GM23338 (cell line): ENCODE results near the gene DGKB. TPM values are rescaled to one million over a fixed set of nuclear protein-coding genes. Genes with fewer than 3 reads are reported as not detected.

Experiments used
- ATAC-seq: fragments of 200-7000 bp; cut with Tn5 transposase; 3 replicates; pipeline ENCODE4 v1.9.1; 2020
- DNase-seq: peaks from one replicate; pipeline ENCODE4 v3.0.0-alpha.2; 2015; ENCODE audit warnings: low spot score
- H2AFZ ChIP-seq: fragments of 200-600 bp; sonication (generic); 2 replicates; pipeline ENCODE4 v1.8.0; 2016; ENCODE audit warnings: antibody characterized with exemption, mild to moderate bottlenecking, moderate library complexity
- H3F3A ChIP-seq: fragments of 200-600 bp; sonication (generic); replicated peaks from 2 replicates; pipeline ENCODE4 v1.8.0; 2017; ENCODE audit warnings: antibody characterized with exemption, mixed run types, low read depth
- H3K27ac ChIP-seq: fragments of 200-600 bp; sonication (generic); 2 replicates; pipeline ENCODE4 v1.6.1; 2016; ENCODE audit warnings: low read depth
- H3K27me3 ChIP-seq: fragments of 200-600 bp; sonication (generic); 2 replicates; pipeline ENCODE4 v1.8.0; 2016; ENCODE audit warnings: mild to moderate bottlenecking, mixed run types, moderate library complexity; ENCODE audit not compliant: insufficient read depth
- H3K36me3 ChIP-seq: fragments of 200-600 bp; sonication (generic); 2 replicates; pipeline ENCODE4 v1.8.0; 2016; ENCODE audit warnings: mild to moderate bottlenecking; ENCODE audit not compliant: insufficient read depth
- H3K4me1 ChIP-seq: fragments of 200-600 bp; sonication (generic); 2 replicates; pipeline ENCODE4 v1.8.0; 2016; ENCODE audit warnings: mild to moderate bottlenecking, moderate library complexity; ENCODE audit not compliant: insufficient read depth
- H3K4me2 ChIP-seq: fragments of 200-600 bp; sonication (generic); 2 replicates; pipeline ENCODE4 v1.7.1; 2017; ENCODE audit warnings: mixed run types
- H3K4me3 ChIP-seq: fragments of 200-600 bp; sonication (generic); 2 replicates; pipeline ENCODE4 v1.6.1; 2016; ENCODE audit warnings: mixed run types
- H3K79me2 ChIP-seq: fragments of 200-600 bp; sonication (generic); replicated peaks from 2 replicates; pipeline ENCODE4 v1.8.0; 2017; ENCODE audit warnings: mild to moderate bottlenecking; ENCODE audit not compliant: insufficient read depth
- H3K9me2 ChIP-seq: fragments of 200-600 bp; sonication (generic); 2 replicates; pipeline ENCODE4 v1.8.0; 2017; ENCODE audit not compliant: insufficient read depth
- H4K20me1 ChIP-seq: fragments of 200-600 bp; sonication (generic); replicated peaks from 2 replicates; pipeline ENCODE4 v1.8.0; 2017; ENCODE audit warnings: mild to moderate bottlenecking; ENCODE audit not compliant: insufficient read depth
- H3K27ac Mint-ChIP-seq: 2 replicates; pipeline ENCODE4 v1.8.0; 2020; ENCODE audit warnings: inconsistent platforms, mild to moderate bottlenecking, moderate library complexity, mixed read lengths
- H3K27me3 Mint-ChIP-seq: 3 replicates; pipeline ENCODE4 v1.8.0; 2022; ENCODE audit warnings: low read depth, mild to moderate bottlenecking, moderate library complexity, mixed read lengths, inconsistent platforms; ENCODE audit not compliant: insufficient read depth, poor library complexity
- H3K36me3 Mint-ChIP-seq: 3 replicates; pipeline ENCODE4 v1.8.0; 2021; ENCODE audit warnings: low read depth, mild to moderate bottlenecking, inconsistent platforms, moderate library complexity, mixed read lengths
- H3K4me1 Mint-ChIP-seq: 3 replicates; pipeline ENCODE4 v1.8.0; 2020; ENCODE audit warnings: mild to moderate bottlenecking, inconsistent platforms, mixed read lengths
- H3K4me3 Mint-ChIP-seq: 3 replicates; pipeline ENCODE4 v1.8.0; 2021; ENCODE audit warnings: moderate library complexity, mild to moderate bottlenecking, inconsistent platforms, mixed read lengths
- H3K9me3 Mint-ChIP-seq: 3 replicates; pipeline ENCODE4 v1.8.0; 2020; ENCODE audit warnings: moderate library complexity, mild to moderate bottlenecking, inconsistent platforms, mixed read lengths
- EZH2phosphoT487 ChIP-seq: fragments of 200-600 bp; sonication (generic); IDR thresholded peaks from one replicate; pipeline ENCODE4 v1.8.1; 2018; ENCODE audit warnings: antibody characterized with exemption; ENCODE audit not compliant: unreplicated experiment
- JUNB ChIP-seq: IDR thresholded peaks from one replicate; pipeline ENCODE4 v1.6.1; 2016; ENCODE audit warnings: antibody characterized with exemption; ENCODE audit not compliant: unreplicated experiment
- NANOG ChIP-seq: IDR thresholded peaks from 2 replicates; pipeline ENCODE4 v1.6.1; 2016; ENCODE audit warnings: antibody characterized with exemption, borderline replicate concordance
- STAT1 ChIP-seq: IDR thresholded peaks from one replicate; pipeline ENCODE4 v1.6.1; 2016; ENCODE audit warnings: antibody characterized with exemption; ENCODE audit not compliant: unreplicated experiment
- polyA plus RNA-seq: library from polyadenylated mRNA; unstranded; fragments of >200 nt; fragmentation: Nextera tagmentation; extraction: Ambion mirVana; gene quantifications from 2 replicates; pipeline ENCODE4 v1.2.1, GENCODE V29; 2016
- total RNA-seq: library from RNA; depleted of rRNA; stranded (reverse); fragments of >200 nt; shearing (Covaris generic); gene quantifications from 2 replicates; pipeline ENCODE4 v1.2.3, GENCODE V29; 2014
- TF ChIP-seq, protein P1 (sequence below): IDR thresholded peaks from one replicate; pipeline ENCODE4 v1.6.1; 2018; ENCODE audit warnings: antibody characterized with exemption; ENCODE audit not compliant: unreplicated experiment
- TF ChIP-seq, protein P2 (sequence below): fragments of 250-450 bp; sonication (Bioruptor Pico); IDR thresholded peaks from 2 replicates; pipeline ENCODE4 v1.5.0; 2020; ENCODE audit warnings: mild to moderate bottlenecking, moderate library complexity

DGKB gene
- total and polyA plus RNA-seq, 2 experiments from 2014 or later, result 4.8 to 11.5 TPM

DNA sequence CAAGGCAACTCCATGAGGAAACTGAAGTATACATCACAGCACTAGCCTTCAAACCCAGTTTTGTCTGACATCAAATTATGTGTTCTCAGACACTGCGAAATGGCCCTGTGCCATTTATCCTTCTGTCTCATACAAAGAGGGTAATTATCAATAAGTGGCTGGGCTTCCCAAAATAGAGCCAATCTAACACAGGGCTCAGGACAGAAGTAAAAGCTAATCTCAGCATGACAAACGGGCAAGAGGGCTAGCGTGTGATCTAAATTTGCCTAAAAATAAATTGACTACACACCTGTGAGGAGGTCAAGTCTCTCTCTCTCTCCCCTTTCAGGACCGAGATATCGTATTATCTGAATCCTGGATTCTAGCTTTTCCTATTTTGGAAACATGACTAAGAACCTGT lies 67.2 kb downstream of the DGKB start (continued):
- TF ChIP-seq, protein P1, sequence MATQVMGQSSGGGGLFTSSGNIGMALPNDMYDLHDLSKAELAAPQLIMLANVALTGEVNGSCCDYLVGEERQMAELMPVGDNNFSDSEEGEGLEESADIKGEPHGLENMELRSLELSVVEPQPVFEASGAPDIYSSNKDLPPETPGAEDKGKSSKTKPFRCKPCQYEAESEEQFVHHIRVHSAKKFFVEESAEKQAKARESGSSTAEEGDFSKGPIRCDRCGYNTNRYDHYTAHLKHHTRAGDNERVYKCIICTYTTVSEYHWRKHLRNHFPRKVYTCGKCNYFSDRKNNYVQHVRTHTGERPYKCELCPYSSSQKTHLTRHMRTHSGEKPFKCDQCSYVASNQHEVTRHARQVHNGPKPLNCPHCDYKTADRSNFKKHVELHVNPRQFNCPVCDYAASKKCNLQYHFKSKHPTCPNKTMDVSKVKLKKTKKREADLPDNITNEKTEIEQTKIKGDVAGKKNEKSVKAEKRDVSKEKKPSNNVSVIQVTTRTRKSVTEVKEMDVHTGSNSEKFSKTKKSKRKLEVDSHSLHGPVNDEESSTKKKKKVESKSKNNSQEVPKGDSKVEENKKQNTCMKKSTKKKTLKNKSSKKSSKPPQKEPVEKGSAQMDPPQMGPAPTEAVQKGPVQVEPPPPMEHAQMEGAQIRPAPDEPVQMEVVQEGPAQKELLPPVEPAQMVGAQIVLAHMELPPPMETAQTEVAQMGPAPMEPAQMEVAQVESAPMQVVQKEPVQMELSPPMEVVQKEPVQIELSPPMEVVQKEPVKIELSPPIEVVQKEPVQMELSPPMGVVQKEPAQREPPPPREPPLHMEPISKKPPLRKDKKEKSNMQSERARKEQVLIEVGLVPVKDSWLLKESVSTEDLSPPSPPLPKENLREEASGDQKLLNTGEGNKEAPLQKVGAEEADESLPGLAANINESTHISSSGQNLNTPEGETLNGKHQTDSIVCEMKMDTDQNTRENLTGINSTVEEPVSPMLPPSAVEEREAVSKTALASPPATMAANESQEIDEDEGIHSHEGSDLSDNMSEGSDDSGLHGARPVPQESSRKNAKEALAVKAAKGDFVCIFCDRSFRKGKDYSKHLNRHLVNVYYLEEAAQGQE, result no peak
- TF ChIP-seq NANOG, result no peak
- TF ChIP-seq EZH2phosphoT487, result no peak
- TF ChIP-seq STAT1, result no peak
- TF ChIP-seq JUNB, result no peak

DNA sequence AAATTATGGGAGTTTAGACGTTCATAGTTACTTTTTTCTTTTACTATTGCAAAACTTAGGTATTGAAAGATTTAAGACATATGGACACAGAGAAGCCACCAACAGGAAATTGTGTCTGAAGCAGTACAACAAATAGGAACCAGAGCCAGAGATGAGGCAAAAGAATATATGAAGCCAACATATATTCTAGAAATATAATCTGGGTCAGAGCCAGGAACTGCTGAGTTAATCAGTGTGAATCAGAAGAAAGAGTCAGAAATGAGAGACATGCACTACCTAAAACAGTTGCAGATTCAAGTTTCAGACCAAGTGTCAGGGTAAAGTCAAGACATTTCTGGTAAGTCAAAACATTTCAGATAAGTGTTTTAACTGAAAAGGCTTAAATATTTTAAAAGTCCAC lies 67.7 kb downstream of the DGKB start:
- H3K4me3 ChIP-seq, result no peak overlapping the region
- H3K36me3 ChIP-seq, result no peaks in the 10 kb centered on the region
- Mint-ChIP-seq H3K9me3 (peaks cover 3% of the 10 kb centered on the region; the same call in 1 of the 3 replicates), H3K27ac (peak overlapping the region; percentile 92), H3K4me1 (peaks cover 56% of the 10 kb centered on the region), H3K36me3 (peaks cover 18% of the 10 kb centered on the region; the same call in 2 of the 3 replicates), H3K27me3 (no peaks in the 10 kb centered on the region), H3K4me3 (no peak overlapping the region)
- no peak for ATAC-seq
- DNase-seq, result no peak
- H3K9me2 ChIP-seq, result no peaks in the 10 kb centered on the region
- H2AFZ ChIP-seq, result no peak overlapping the region
- no peaks in the 10 kb centered on the region for H4K20me1 ChIP-seq
- no peaks in the 10 kb centered on the region for H3K27me3 ChIP-seq
- H3K79me2 ChIP-seq, result no peaks in the 10 kb centered on the region
- H3F3A ChIP-seq, result no peaks in the 10 kb centered on the region
- H3K4me1 ChIP-seq, result peaks cover 53% of the 10 kb centered on the region
- 0 out of 2 replicates have a peak overlapping the region, but pooled peaks have one; percentile 40 for H3K4me2 ChIP-seq
- TF ChIP-seq, protein P2, sequence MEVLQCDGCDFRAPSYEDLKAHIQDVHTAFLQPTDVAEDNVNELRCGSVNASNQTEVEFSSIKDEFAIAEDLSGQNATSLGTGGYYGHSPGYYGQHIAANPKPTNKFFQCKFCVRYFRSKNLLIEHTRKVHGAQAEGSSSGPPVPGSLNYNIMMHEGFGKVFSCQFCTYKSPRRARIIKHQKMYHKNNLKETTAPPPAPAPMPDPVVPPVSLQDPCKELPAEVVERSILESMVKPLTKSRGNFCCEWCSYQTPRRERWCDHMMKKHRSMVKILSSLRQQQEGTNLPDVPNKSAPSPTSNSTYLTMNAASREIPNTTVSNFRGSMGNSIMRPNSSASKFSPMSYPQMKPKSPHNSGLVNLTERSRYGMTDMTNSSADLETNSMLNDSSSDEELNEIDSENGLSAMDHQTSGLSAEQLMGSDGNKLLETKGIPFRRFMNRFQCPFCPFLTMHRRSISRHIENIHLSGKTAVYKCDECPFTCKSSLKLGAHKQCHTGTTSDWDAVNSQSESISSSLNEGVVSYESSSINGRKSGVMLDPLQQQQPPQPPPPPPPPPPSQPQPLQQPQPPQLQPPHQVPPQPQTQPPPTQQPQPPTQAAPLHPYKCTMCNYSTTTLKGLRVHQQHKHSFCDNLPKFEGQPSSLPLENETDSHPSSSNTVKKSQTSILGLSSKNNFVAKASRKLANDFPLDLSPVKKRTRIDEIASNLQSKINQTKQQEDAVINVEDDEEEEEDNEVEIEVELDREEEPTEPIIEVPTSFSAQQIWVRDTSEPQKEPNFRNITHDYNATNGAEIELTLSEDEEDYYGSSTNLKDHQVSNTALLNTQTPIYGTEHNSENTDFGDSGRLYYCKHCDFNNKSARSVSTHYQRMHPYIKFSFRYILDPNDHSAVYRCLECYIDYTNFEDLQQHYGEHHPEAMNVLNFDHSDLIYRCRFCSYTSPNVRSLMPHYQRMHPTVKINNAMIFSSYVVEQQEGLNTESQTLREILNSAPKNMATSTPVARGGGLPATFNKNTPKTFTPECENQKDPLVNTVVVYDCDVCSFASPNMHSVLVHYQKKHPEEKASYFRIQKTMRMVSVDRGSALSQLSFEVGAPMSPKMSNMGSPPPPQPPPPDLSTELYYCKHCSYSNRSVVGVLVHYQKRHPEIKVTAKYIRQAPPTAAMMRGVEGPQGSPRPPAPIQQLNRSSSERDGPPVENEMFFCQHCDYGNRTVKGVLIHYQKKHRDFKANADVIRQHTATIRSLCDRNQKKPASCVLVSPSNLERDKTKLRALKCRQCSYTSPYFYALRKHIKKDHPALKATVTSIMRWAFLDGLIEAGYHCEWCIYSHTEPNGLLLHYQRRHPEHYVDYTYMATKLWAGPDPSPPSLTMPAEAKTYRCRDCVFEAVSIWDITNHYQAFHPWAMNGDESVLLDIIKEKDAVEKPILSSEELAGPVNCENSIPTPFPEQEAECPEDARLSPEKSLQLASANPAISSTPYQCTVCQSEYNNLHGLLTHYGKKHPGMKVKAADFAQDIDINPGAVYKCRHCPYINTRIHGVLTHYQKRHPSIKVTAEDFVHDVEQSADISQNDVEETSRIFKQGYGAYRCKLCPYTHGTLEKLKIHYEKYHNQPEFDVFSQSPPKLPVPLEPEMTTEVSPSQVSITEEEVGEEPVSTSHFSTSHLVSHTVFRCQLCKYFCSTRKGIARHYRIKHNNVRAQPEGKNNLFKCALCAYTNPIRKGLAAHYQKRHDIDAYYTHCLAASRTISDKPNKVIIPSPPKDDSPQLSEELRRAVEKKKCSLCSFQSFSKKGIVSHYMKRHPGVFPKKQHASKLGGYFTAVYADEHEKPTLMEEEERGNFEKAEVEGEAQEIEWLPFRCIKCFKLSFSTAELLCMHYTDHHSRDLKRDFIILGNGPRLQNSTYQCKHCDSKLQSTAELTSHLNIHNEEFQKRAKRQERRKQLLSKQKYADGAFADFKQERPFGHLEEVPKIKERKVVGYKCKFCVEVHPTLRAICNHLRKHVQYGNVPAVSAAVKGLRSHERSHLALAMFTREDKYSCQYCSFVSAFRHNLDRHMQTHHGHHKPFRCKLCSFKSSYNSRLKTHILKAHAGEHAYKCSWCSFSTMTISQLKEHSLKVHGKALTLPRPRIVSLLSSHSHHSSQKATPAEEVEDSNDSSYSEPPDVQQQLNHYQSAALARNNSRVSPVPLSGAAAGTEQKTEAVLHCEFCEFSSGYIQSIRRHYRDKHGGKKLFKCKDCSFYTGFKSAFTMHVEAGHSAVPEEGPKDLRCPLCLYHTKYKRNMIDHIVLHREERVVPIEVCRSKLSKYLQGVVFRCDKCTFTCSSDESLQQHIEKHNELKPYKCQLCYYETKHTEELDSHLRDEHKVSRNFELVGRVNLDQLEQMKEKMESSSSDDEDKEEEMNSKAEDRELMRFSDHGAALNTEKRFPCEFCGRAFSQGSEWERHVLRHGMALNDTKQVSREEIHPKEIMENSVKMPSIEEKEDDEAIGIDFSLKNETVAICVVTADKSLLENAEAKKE, result no peak
- H3K27ac ChIP-seq, result no peak overlapping the region; the same call in none of the 2 replicates
